Colonic mucosa (tissue), 4 donors: ENCODE results near the gene STEAP4. TPM values are rescaled to one million over a fixed set of nuclear protein-coding genes. Genes with fewer than 3 reads are reported as not detected.

ENCODE experiments used
- DNase-seq: peaks from one replicate; pipeline ENCODE4 v3.0.0-alpha.2; 2020
- H3K27ac ChIP-seq: fragments of 200-600 bp; one replicate; pipeline ENCODE4 v1.8.0; 2021
- H3K27me3 ChIP-seq: fragments of 200-600 bp; one replicate; pipeline ENCODE4 v1.8.0; 2021
- H3K36me3 ChIP-seq: fragments of 200-600 bp; one replicate; pipeline ENCODE4 v1.8.0; 2021
- H3K4me1 ChIP-seq: fragments of 200-600 bp; one replicate; pipeline ENCODE4 v1.8.0; 2021; ENCODE audit warnings: mild to moderate bottlenecking
- H3K4me3 ChIP-seq: fragments of 200-600 bp; one replicate; pipeline ENCODE4 v1.8.0; 2021
- H3K9ac ChIP-seq, 2 donors: one replicate each; pipeline ENCODE4 v1.7.0; 2013; ENCODE audit warnings: control low read depth in 2 of 2, low read depth in 2 of 2, low read length in 2 of 2
- H3K9me3 ChIP-seq: fragments of 200-600 bp; one replicate; pipeline ENCODE4 v1.8.0; 2021
- CTCF ChIP-seq: fragments of 200-600 bp; IDR thresholded peaks from one replicate; pipeline ENCODE4 v1.8.0; 2022; ENCODE audit warnings: antibody characterized with exemption, mild to moderate bottlenecking
- intact Hi-C: fragments of 100-400 bp; cut with DNase I; formaldehyde crosslinking; loops from one replicate; pipeline ENCODE4 v1.14.1; 2022
- total RNA-seq, 2 donors: library from RNA; stranded (reverse); fragmentation: NEBNext Ultra II Directional in 1 of 2; extraction: Animal tissue kit (Norgen Biotek cat#: 25700) in 1 of 2; gene quantifications; one replicate each; pipeline ENCODE4 v1.2.1, GENCODE V29; 2021
- donor health status: healthy.
- donor health status: DM: no; HTN: no; CAD: no.
- donor health status: DM: no; HTN: no; CAD: no.

Gene STEAP4
- total RNA-seq, 2 donors from 2014 or later: 3.1 to 3.5 TPM

- Histone ChIP-seq H3K4me1 (no peaks in the 10 kb centered on the region), H3K4me3 (no peak overlapping the region), H3K9me3 (no peaks in the 10 kb centered on the region), H3K36me3 (no peaks in the 10 kb centered on the region), H3K27ac (no peak overlapping the region), H3K27me3 (no peaks in the 10 kb centered on the region), H3K9ac (no peak overlapping the region)
- no peak for DNase-seq
- TF ChIP-seq CTCF: no peak
- intact Hi-C loops: no loop called here
Observed at GRCh38 chr7:88346357-88346756, 39.7 kb upstream of the STEAP4 start.

GRCh38 chr7:88344956-88345832 lies 38.5 kb upstream of the STEAP4 start:
- no peaks in the 10 kb centered on the region for H3K36me3 ChIP-seq
- intact Hi-C loops: no loop called here
- no peaks in the 10 kb centered on the region for H3K9me3 ChIP-seq
- H3K4me1 ChIP-seq: no peaks in the 10 kb centered on the region
- no peak overlapping the region for H3K9ac ChIP-seq
- no peak overlapping the region for H3K4me3 ChIP-seq
- TF ChIP-seq CTCF: peak; percentile 54
- H3K27me3 ChIP-seq: no peaks in the 10 kb centered on the region
- peak; percentile 31 for DNase-seq
- H3K27ac ChIP-seq: no peak overlapping the region

- intact Hi-C loops: no loop called here
- no peak overlapping the region for H3K27ac ChIP-seq
- TF ChIP-seq CTCF: no peak
- no peaks in the 10 kb centered on the region for H3K9me3 ChIP-seq
- no peak for DNase-seq
- no peak overlapping the region for H3K9ac ChIP-seq
- H3K4me3 ChIP-seq: no peak overlapping the region
- no peaks in the 10 kb centered on the region for H3K27me3 ChIP-seq
- no peaks in the 10 kb centered on the region for H3K36me3 ChIP-seq
- no peaks in the 10 kb centered on the region for H3K4me1 ChIP-seq
Observed at GRCh38 chr7:88344271-88344670, 37.6 kb upstream of the STEAP4 start.

GRCh38 chr7:88339195-88339922 lies 32.7 kb upstream of the STEAP4 start:
- intact Hi-C loops: no loop called here

GRCh38 chr7:88338503-88338902 lies 31.8 kb upstream of the STEAP4 start:
- no peak for TF ChIP-seq CTCF
- Histone ChIP-seq H3K9ac (no peak overlapping the region), H3K27me3 (no peaks in the 10 kb centered on the region), H3K27ac (no peak overlapping the region), H3K4me3 (no peak overlapping the region), H3K4me1 (no peaks in the 10 kb centered on the region), H3K36me3 (no peaks in the 10 kb centered on the region), H3K9me3 (no peaks in the 10 kb centered on the region)
- DNase-seq: no peak
- intact Hi-C loops: no loop called here

More at GRCh38 chr7:88339195-88339922, 32.7 kb upstream of the STEAP4 start:
- DNase-seq: no peak
- Histone ChIP-seq H3K36me3 (no peaks in the 10 kb centered on the region), H3K4me3 (no peak overlapping the region), H3K27ac (no peak overlapping the region), H3K4me1 (no peaks in the 10 kb centered on the region), H3K9ac (no peak overlapping the region), H3K9me3 (no peaks in the 10 kb centered on the region), H3K27me3 (no peaks in the 10 kb centered on the region)
- TF ChIP-seq CTCF: no peak
